Liver (tissue), 3 donors: ENCODE measurements around the gene DNAJC6.

Experiments used
- CTCF ChIP-seq: fragments of 150-350 bp; IDR thresholded peaks from 2 replicates; pipeline ENCODE4 v1.5.1; 2017; ENCODE audit warnings: improper control_type of control experiment, low read depth, low read length; ENCODE audit not compliant: missing input control
- REST ChIP-seq: IDR thresholded peaks from 2 replicates; pipeline ENCODE4 v1.6.1; 2016; ENCODE audit warnings: antibody characterized with exemption, mild to moderate bottlenecking
- TAF1 ChIP-seq: conservative IDR thresholded peaks from 2 replicates; pipeline ENCODE4 v1.6.1; 2016; ENCODE audit warnings: antibody characterized with exemption, mild to moderate bottlenecking
- donor health status: healthy.
- donor health status: healthy.

GRCh38 chr1:65429078-65429477 lies 119.7 kb downstream of the DNAJC6 start:
- TF ChIP-seq CTCF (no peak), TAF1 (no peak), REST (no peak)
